ENCODE results near the gene TACC2.

The TACC2 gene

GRCh38 chr10:122161795-122162194 lies 172.8 kb downstream of the TACC2 start:
- no peak overlapping the region for H3K4me3 ChIP-seq (ENCODE audit: low read depth, low read length)
- no peak for TF ChIP-seq CTCF (IDR thresholded peaks at IDR 0.05; ENCODE audit: low read depth, low read length, missing control alignments)
- no peak for DNase-seq (ENCODE audit: low read depth)

- no peak overlapping the region for H3K4me3 ChIP-seq (ENCODE audit: low read depth, low read length)
- DNase-seq (ENCODE audit: low read depth) = no peak
- no peak for TF ChIP-seq CTCF (IDR thresholded peaks at IDR 0.05; ENCODE audit: low read depth, low read length, missing control alignments)
Observed at GRCh38 chr10:122162671-122163173, 173.8 kb downstream of the TACC2 start.

DNA sequence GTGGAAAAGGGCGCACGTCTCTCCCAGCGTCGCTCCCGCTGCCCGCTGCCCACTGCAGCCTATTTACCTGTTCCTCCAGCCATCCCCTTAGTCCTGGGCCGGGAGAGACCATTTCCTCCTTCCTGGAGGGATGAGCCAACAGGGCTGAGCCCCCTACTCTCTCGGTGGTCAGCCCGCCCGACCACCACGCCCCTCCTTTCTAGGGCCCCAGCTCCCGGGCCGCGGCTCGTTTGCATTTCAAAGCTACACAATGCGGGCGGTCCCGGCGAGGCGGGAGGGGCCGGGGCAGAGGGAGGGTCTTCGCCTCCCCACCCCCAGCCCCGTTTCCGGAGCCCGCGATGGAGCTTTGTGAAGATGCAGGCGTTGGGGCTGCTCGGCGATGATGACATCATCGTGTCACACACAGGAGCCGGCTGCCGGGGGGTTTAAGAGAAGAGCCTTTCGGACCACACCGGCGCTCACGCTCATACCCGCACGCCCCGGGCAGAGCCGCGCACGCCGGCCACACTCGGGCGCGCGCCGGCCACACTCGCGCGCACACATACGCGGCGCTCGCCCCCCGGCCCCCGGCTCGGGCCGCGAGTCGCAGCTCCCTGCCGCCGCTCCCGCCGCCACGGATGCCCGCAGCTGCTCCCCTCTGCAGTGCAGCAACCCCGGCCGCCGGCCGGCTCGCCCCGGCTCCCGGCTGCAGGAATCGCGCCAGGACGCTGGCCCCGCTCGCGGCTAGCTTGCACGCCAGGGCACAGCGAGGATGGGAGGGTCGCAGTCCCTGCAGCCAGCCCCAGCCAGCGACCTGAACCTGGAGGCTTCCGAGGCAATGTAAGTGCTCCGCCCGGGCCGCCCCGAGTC lies 174.4 kb downstream of the TACC2 start:
- no peak for DNase-seq (ENCODE audit: low read depth)
- H3K4me3 ChIP-seq (ENCODE audit: low read depth, low read length) = no peak overlapping the region

DNA sequence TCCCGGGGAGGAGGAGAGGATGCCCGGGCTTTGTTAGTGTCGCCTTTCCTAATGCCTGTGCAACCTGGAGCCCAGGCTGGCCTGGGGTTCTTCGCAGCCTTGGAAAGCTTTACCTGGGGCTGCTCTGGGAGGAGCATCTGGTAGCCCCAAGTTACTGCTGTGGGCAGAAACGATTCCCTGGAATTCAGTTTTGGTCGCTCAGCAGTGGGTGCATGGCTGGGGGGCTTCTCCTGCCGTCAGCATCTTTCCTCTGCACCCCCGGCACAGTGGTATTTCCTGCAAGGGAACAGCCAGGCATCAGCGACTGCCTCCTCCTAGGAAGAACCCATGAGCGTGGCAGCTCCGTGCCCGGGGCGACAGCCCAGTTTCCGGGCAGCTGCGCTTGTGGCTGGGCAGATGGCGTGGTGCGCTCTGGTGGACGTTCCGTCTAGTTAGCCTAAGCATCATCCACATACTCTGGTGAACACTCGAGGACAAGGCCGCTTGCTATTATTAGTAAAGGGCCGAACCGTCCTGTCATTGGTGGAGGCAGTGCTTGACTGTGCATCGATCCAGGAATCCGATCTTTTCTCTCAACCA lies 175.1 kb downstream of the TACC2 start:
- no peak for DNase-seq (ENCODE audit: low read depth)
- TF ChIP-seq CTCF (IDR thresholded peaks at IDR 0.05; ENCODE audit: low read depth, low read length, missing control alignments) = no peak
- H3K4me3 ChIP-seq (ENCODE audit: low read depth, low read length) = no peak overlapping the region

More for the DNA sequence above, 174.4 kb downstream of the TACC2 start:
- no peak for TF ChIP-seq CTCF (IDR thresholded peaks at IDR 0.05; ENCODE audit: low read depth, low read length, missing control alignments)

GRCh38 chr10:122164815-122165483 lies 176.0 kb downstream of the TACC2 start:
- TF ChIP-seq CTCF (IDR thresholded peaks at IDR 0.05; ENCODE audit: low read depth, low read length, missing control alignments) = no peak
- H3K4me3 ChIP-seq (ENCODE audit: low read depth, low read length) = no peak overlapping the region
- DNase-seq (ENCODE audit: low read depth) = no peak

- no peak overlapping the region for H3K4me3 ChIP-seq (ENCODE audit: low read depth, low read length)
- no peak for TF ChIP-seq CTCF (IDR thresholded peaks at IDR 0.05; ENCODE audit: low read depth, low read length, missing control alignments)
- no peak for DNase-seq (ENCODE audit: low read depth)
Observed at GRCh38 chr10:122165484-122166276, 176.7 kb downstream of the TACC2 start.

Measured in GM12864 (cell line).